Measurements from ENCODE around the gene FAM83C.

The FAM83C gene

GRCh38 chr20:35326021-35326739 is 34.0 kb upstream of the FAM83C start:
- no peaks in the 10 kb centered on the region for H3K9me3 ChIP-seq (ENCODE audit: insufficient read depth, low read length)
- H3K4me1 ChIP-seq (ENCODE audit: insufficient read depth, insufficient read length): no peaks in the 10 kb centered on the region
- DNase-seq (ENCODE audit: low read depth, low spot score): no peak
- peaks cover 9% of the 10 kb centered on the region for H3K36me3 ChIP-seq (ENCODE audit: insufficient read depth, insufficient read length, low read length)
- TF ChIP-seq SUZ12 (IDR thresholded peaks at IDR 0.05; ENCODE audit: extremely low read depth, insufficient read depth, insufficient read length) (no peak), ZNF274 (IDR thresholded peaks at IDR 0.05; ENCODE audit: low read depth, low read length) (no peak), YY1 (IDR thresholded peaks at IDR 0.05; ENCODE audit: insufficient read depth, insufficient read length) (no peak)
- no peak overlapping the region for H3K4me3 ChIP-seq (ENCODE audit: insufficient read length, low read depth)
- H3K9ac ChIP-seq (ENCODE audit: insufficient read length, low read depth): no peak overlapping the region
- no peaks in the 10 kb centered on the region for H3K27me3 ChIP-seq (ENCODE audit: insufficient read depth, insufficient read length)

- H3K4me3 ChIP-seq (ENCODE audit: insufficient read length, low read depth): no peak overlapping the region
These were observed 33.2 kb upstream of the FAM83C start for GRCh38 chr20:35325401-35325800.

GRCh38 chr20:35320396-35321126 is 28.3 kb upstream of the FAM83C start:
- peaks cover 5% of the 10 kb centered on the region for H3K4me1 ChIP-seq (ENCODE audit: insufficient read depth, insufficient read length)
- no peak for DNase-seq (ENCODE audit: low read depth, low spot score)

More at GRCh38 chr20:35325401-35325800, 33.2 kb upstream of the FAM83C start:
- DNase-seq (ENCODE audit: low read depth, low spot score): no peak
- Histone ChIP-seq H3K27me3 (ENCODE audit: insufficient read depth, insufficient read length) (no peaks in the 10 kb centered on the region), H3K9ac (ENCODE audit: insufficient read length, low read depth) (no peak overlapping the region), H3K4me1 (ENCODE audit: insufficient read depth, insufficient read length) (peaks cover 5% of the 10 kb centered on the region), H3K36me3 (ENCODE audit: insufficient read depth, insufficient read length, low read length) (peaks cover 8% of the 10 kb centered on the region), H3K9me3 (ENCODE audit: insufficient read depth, low read length) (no peaks in the 10 kb centered on the region)
- no peak for TF ChIP-seq SUZ12 (IDR thresholded peaks at IDR 0.05; ENCODE audit: extremely low read depth, insufficient read depth, insufficient read length)
- no peak for TF ChIP-seq ZNF274 (IDR thresholded peaks at IDR 0.05; ENCODE audit: low read depth, low read length)
- TF ChIP-seq YY1 (IDR thresholded peaks at IDR 0.05; ENCODE audit: insufficient read depth, insufficient read length): no peak

GRCh38 chr20:35319871-35320197 is 27.6 kb upstream of the FAM83C start:
- no peak for TF ChIP-seq YY1 (IDR thresholded peaks at IDR 0.05; ENCODE audit: insufficient read depth, insufficient read length)
- TF ChIP-seq SUZ12 (IDR thresholded peaks at IDR 0.05; ENCODE audit: extremely low read depth, insufficient read depth, insufficient read length): no peak
- TF ChIP-seq ZNF274 (IDR thresholded peaks at IDR 0.05; ENCODE audit: low read depth, low read length): no peak
- Histone ChIP-seq H3K4me1 (ENCODE audit: insufficient read depth, insufficient read length) (peaks cover 5% of the 10 kb centered on the region), H3K36me3 (ENCODE audit: insufficient read depth, insufficient read length, low read length) (no peaks in the 10 kb centered on the region), H3K4me3 (ENCODE audit: insufficient read length, low read depth) (no peak overlapping the region), H3K9ac (ENCODE audit: insufficient read length, low read depth) (no peak overlapping the region), H3K9me3 (ENCODE audit: insufficient read depth, low read length) (no peaks in the 10 kb centered on the region), H3K27me3 (ENCODE audit: insufficient read depth, insufficient read length) (no peaks in the 10 kb centered on the region)
- no peak for DNase-seq (ENCODE audit: low read depth, low spot score)

More at GRCh38 chr20:35320396-35321126, 28.3 kb upstream of the FAM83C start:
- H3K4me3 ChIP-seq (ENCODE audit: insufficient read length, low read depth): no peak overlapping the region
- TF ChIP-seq ZNF274 (IDR thresholded peaks at IDR 0.05; ENCODE audit: low read depth, low read length): no peak
- no peak for TF ChIP-seq SUZ12 (IDR thresholded peaks at IDR 0.05; ENCODE audit: extremely low read depth, insufficient read depth, insufficient read length)
- TF ChIP-seq YY1 (IDR thresholded peaks at IDR 0.05; ENCODE audit: insufficient read depth, insufficient read length): no peak
- H3K36me3 ChIP-seq (ENCODE audit: insufficient read depth, insufficient read length, low read length): no peaks in the 10 kb centered on the region
- no peaks in the 10 kb centered on the region for H3K27me3 ChIP-seq (ENCODE audit: insufficient read depth, insufficient read length)
- H3K9me3 ChIP-seq (ENCODE audit: insufficient read depth, low read length): no peaks in the 10 kb centered on the region
- no peak overlapping the region for H3K9ac ChIP-seq (ENCODE audit: insufficient read length, low read depth)

- H3K36me3 ChIP-seq (ENCODE audit: insufficient read depth, insufficient read length, low read length): no peaks in the 10 kb centered on the region
- no peak for DNase-seq (ENCODE audit: low read depth, low spot score)
- TF ChIP-seq YY1 (IDR thresholded peaks at IDR 0.05; ENCODE audit: insufficient read depth, insufficient read length) (no peak), SUZ12 (IDR thresholded peaks at IDR 0.05; ENCODE audit: extremely low read depth, insufficient read depth, insufficient read length) (no peak), ZNF274 (IDR thresholded peaks at IDR 0.05; ENCODE audit: low read depth, low read length) (no peak)
- H3K4me3 ChIP-seq (ENCODE audit: insufficient read length, low read depth): no peak overlapping the region
- H3K4me1 ChIP-seq (ENCODE audit: insufficient read depth, insufficient read length): peaks cover 5% of the 10 kb centered on the region
- no peaks in the 10 kb centered on the region for H3K27me3 ChIP-seq (ENCODE audit: insufficient read depth, insufficient read length)
- H3K9me3 ChIP-seq (ENCODE audit: insufficient read depth, low read length): no peaks in the 10 kb centered on the region
- no peak overlapping the region for H3K9ac ChIP-seq (ENCODE audit: insufficient read length, low read depth)
These were observed 27.1 kb upstream of the FAM83C start for GRCh38 chr20:35319192-35319870.

GRCh38 chr20:35318502-35319157 is 26.4 kb upstream of the FAM83C start:
- DNase-seq (ENCODE audit: low read depth, low spot score): no peak
- H3K4me1 ChIP-seq (ENCODE audit: insufficient read depth, insufficient read length): peaks cover 5% of the 10 kb centered on the region

More at GRCh38 chr20:35318502-35319157, 26.4 kb upstream of the FAM83C start:
- peaks cover 4% of the 10 kb centered on the region for H3K36me3 ChIP-seq (ENCODE audit: insufficient read depth, insufficient read length, low read length)
- no peak for TF ChIP-seq SUZ12 (IDR thresholded peaks at IDR 0.05; ENCODE audit: extremely low read depth, insufficient read depth, insufficient read length)
- no peak for TF ChIP-seq ZNF274 (IDR thresholded peaks at IDR 0.05; ENCODE audit: low read depth, low read length)
- no peak for TF ChIP-seq YY1 (IDR thresholded peaks at IDR 0.05; ENCODE audit: insufficient read depth, insufficient read length)
- no peaks in the 10 kb centered on the region for H3K27me3 ChIP-seq (ENCODE audit: insufficient read depth, insufficient read length)
- no peaks in the 10 kb centered on the region for H3K9me3 ChIP-seq (ENCODE audit: insufficient read depth, low read length)
- no peak overlapping the region for H3K9ac ChIP-seq (ENCODE audit: insufficient read length, low read depth)
- no peak overlapping the region for H3K4me3 ChIP-seq (ENCODE audit: insufficient read length, low read depth)

All from NT2/D1 (cell line).